ENCODE measurements around the gene LIG1. TPM values are rescaled to one million over a fixed set of nuclear protein-coding genes. Genes with fewer than 3 reads are reported as not detected.

LIG1 gene
- total RNA-seq, 3 donors from 2014 or later = 6.1 to 31.8 (median 14.1) TPM

GRCh38 chr19:48123907-48124651, 46.1 kb downstream of the LIG1 start:
- no peak overlapping the region for H3K27ac ChIP-seq
- TF ChIP-seq CTCF (IDR thresholded peaks at IDR 0.05) (peak in 1 of 3 donors; percentile 32), POLR2A (IDR thresholded peaks at IDR 0.05) (no peak)
- no peak overlapping the region for H3K4me3 ChIP-seq
- H3K36me3 ChIP-seq = no peaks in the 10 kb centered on the region
- peak in 1 of 2 donors; percentile 40 for DNase-seq (ENCODE audit: low spot score in 2 of 2)
- H3K4me1 ChIP-seq = no peaks in the 10 kb centered on the region
- H3K27me3 ChIP-seq = no peaks in the 10 kb centered on the region
- intact Hi-C loops (cut with DNase I; ENCODE audit: low total_unique reads) = no loop called here
- no peaks in the 10 kb centered on the region for H3K9me3 ChIP-seq

GRCh38 chr19:48122421-48122820, 47.7 kb downstream of the LIG1 start:
- Histone ChIP-seq H3K36me3 (no peaks in the 10 kb centered on the region), H3K27ac (peak overlapping the region; percentile 54 to 75), H3K27me3 (no peaks in the 10 kb centered on the region), H3K4me1 (no peaks in the 10 kb centered on the region), H3K4me3 (peak overlapping the region in 1 of 3 donors; percentile 23), H3K9me3 (no peaks in the 10 kb centered on the region)
- DNase-seq (ENCODE audit: low spot score in 2 of 2) = no peak
- intact Hi-C loops (cut with DNase I; ENCODE audit: low total_unique reads) = no loop called here
- TF ChIP-seq CTCF (IDR thresholded peaks at IDR 0.05) (no peak), POLR2A (IDR thresholded peaks at IDR 0.05) (no peak), POLR2AphosphoS5 (IDR thresholded peaks at IDR 0.05) (no peak)

GRCh38 chr19:48121909-48122371, 48.2 kb downstream of the LIG1 start:
- Histone ChIP-seq H3K4me3 (peak overlapping the region in 1 of 3 donors; percentile 23), H3K27ac (peak overlapping the region; percentile 54 to 75), H3K36me3 (no peaks in the 10 kb centered on the region), H3K27me3 (no peaks in the 10 kb centered on the region), H3K9me3 (no peaks in the 10 kb centered on the region), H3K4me1 (no peaks in the 10 kb centered on the region)
- intact Hi-C loops (cut with DNase I; ENCODE audit: low total_unique reads) = no loop called here
- peak; percentile 64 to 78 for DNase-seq (ENCODE audit: low spot score in 2 of 2)
- TF ChIP-seq POLR2AphosphoS5 (IDR thresholded peaks at IDR 0.05) (peak in 2 of 3 donors; percentile 31 to 32), CTCF (IDR thresholded peaks at IDR 0.05) (no peak), POLR2A (IDR thresholded peaks at IDR 0.05) (no peak)

GRCh38 chr19:48121066-48121465, 49.1 kb downstream of the LIG1 start:
- no peaks in the 10 kb centered on the region for H3K36me3 ChIP-seq
- H3K27ac ChIP-seq = no peak overlapping the region
- intact Hi-C loops (cut with DNase I; ENCODE audit: low total_unique reads) = no loop called here
- no peak for DNase-seq (ENCODE audit: low spot score in 2 of 2)
- no peak for TF ChIP-seq POLR2A (IDR thresholded peaks at IDR 0.05)
- TF ChIP-seq CTCF (IDR thresholded peaks at IDR 0.05) = no peak
- TF ChIP-seq POLR2AphosphoS5 (IDR thresholded peaks at IDR 0.05) = no peak
- no peak overlapping the region for H3K4me3 ChIP-seq
- no peaks in the 10 kb centered on the region for H3K27me3 ChIP-seq
- no peaks in the 10 kb centered on the region for H3K9me3 ChIP-seq
- no peaks in the 10 kb centered on the region for H3K4me1 ChIP-seq

- no peak for DNase-seq (ENCODE audit: low spot score in 2 of 2)
- H3K27me3 ChIP-seq = no peaks in the 10 kb centered on the region
- intact Hi-C loops (cut with DNase I; ENCODE audit: low total_unique reads) = no loop called here
- no peak for TF ChIP-seq CTCF (IDR thresholded peaks at IDR 0.05)
- TF ChIP-seq POLR2AphosphoS5 (IDR thresholded peaks at IDR 0.05) = no peak
- TF ChIP-seq POLR2A (IDR thresholded peaks at IDR 0.05) = no peak
- no peak overlapping the region for H3K4me3 ChIP-seq
- H3K27ac ChIP-seq = no peak overlapping the region
- H3K36me3 ChIP-seq = no peaks in the 10 kb centered on the region
- H3K4me1 ChIP-seq = no peaks in the 10 kb centered on the region
- H3K9me3 ChIP-seq = no peaks in the 10 kb centered on the region
Observed at GRCh38 chr19:48120505-48120904, 49.6 kb downstream of the LIG1 start.
